GM12878 (cell line): ENCODE results near the gene TMEM201. TPM values are rescaled to one million over a fixed set of nuclear protein-coding genes. Genes with fewer than 3 reads are reported as not detected.

Experiments used
- ATAC-seq: fragments of 200-7000 bp; cut with Tn5 transposase; 3 replicates; pipeline ENCODE4 v1.9.1; 2020; ENCODE audit warnings: mild to moderate bottlenecking, moderate library complexity
- BruUV-seq: library from RNA; stranded (reverse); fragments of 400-500 nt; replicated peaks from 2 replicates; lab custom pipeline; 2021; lab: Mats Ljungman, UMichigan
- CTCF ChIA-PET: fragments of 300-600 bp; sonication (Branson Sonifier 250); formaldehyde crosslinking; extraction: SDS; loops from one replicate; lab custom pipeline; 2021; ENCODE audit warnings: inconsistent platforms; lab: Yijun Ruan, JAX
- POLR2A ChIA-PET: fragments of 350-600 bp; formaldehyde crosslinking; extraction: SDS; loops from one replicate; lab custom pipeline; 2021; ENCODE audit warnings: inconsistent platforms; lab: Charles Lee
- RAD21 ChIA-PET: fragments of 300-600 bp; sonication (Branson Sonifier 250); formaldehyde crosslinking; loops from one replicate; lab custom pipeline; 2023; ENCODE audit warnings: antibody characterized with exemption; ENCODE audit not compliant: unreplicated experiment; lab: Charles Lee
- SMC1A ChIA-PET: fragments of 300-600 bp; sonication (Branson Sonifier 250); formaldehyde crosslinking; loops from one replicate; lab custom pipeline; 2023; ENCODE audit not compliant: unreplicated experiment, uncharacterized antibody; lab: Charles Lee
- DNase-seq: peaks from one replicate; pipeline ENCODE4 v3.0.0-alpha.2; 2011; ENCODE audit warnings: low read depth, low spot score
- FAIRE-seq: peaks from 3 replicates; lab custom pipeline; 2011; peaks lifted over from hg19 to GRCh38; lab: Jason Lieb, UNC
- H2AFZ ChIP-seq: 2 replicates; pipeline ENCODE4 v1.6.0; 2011; ENCODE audit warnings: low read depth, low read length, control low read depth; ENCODE audit not compliant: control insufficient read depth
- H3K27ac ChIP-seq: 2 replicates; pipeline ENCODE4 v1.5.1; 2011; ENCODE audit warnings: control low read depth; ENCODE audit not compliant: control insufficient read depth, insufficient read depth
- H3K27me3 ChIP-seq, 2 experiments: replicated peaks in 1 of 2; 2 replicates each; pipeline versions ENCODE4 v1.6.0 to v1.6.1; 2011; ENCODE audit warnings: low read length in 1 of 2; ENCODE audit not compliant: control insufficient read depth in 2 of 2, insufficient read depth in 2 of 2
- H3K36me3 ChIP-seq, 2 experiments: 2 replicates each; pipeline ENCODE4 v1.5.1; 2011; ENCODE audit warnings: low read length in 1 of 2; ENCODE audit not compliant: control insufficient read depth in 2 of 2, insufficient read depth in 2 of 2
- H3K4me1 ChIP-seq: 2 replicates; pipeline ENCODE4 v1.6.1; 2011; ENCODE audit warnings: mild to moderate bottlenecking, low read length, moderate library complexity, mixed read lengths; ENCODE audit not compliant: control insufficient read depth, insufficient read depth
- H3K4me2 ChIP-seq: 2 replicates; pipeline ENCODE4 v1.6.0; 2011; ENCODE audit warnings: control low read depth; ENCODE audit not compliant: control insufficient read depth, insufficient read depth
- H3K4me3 ChIP-seq: fragments of 200-600 bp; sonication (generic); 2 replicates; pipeline ENCODE4 v1.5.1; 2016
- H3K79me2 ChIP-seq: 2 replicates; pipeline ENCODE4 v1.6.0; 2011; ENCODE audit warnings: low read length; ENCODE audit not compliant: control insufficient read depth, insufficient read depth
- H3K9ac ChIP-seq: 2 replicates; pipeline ENCODE4 v1.8.0; 2011; ENCODE audit warnings: low read length, control low read depth, mixed read lengths; ENCODE audit not compliant: control insufficient read depth, insufficient read depth
- H3K9me3 ChIP-seq: replicated peaks from 3 replicates; pipeline ENCODE4 v1.5.1; 2011; ENCODE audit warnings: mild to moderate bottlenecking, low read length; ENCODE audit not compliant: control insufficient read depth, insufficient read depth
- H4K20me1 ChIP-seq: 2 replicates; pipeline ENCODE4 v1.6.0; 2011; ENCODE audit not compliant: control insufficient read depth, insufficient read depth
- BCL11A ChIP-seq: IDR thresholded peaks from 2 replicates; pipeline ENCODE4 v1.6.1; 2011; ENCODE audit warnings: low read depth, low read length
- BRCA1 ChIP-seq: IDR thresholded peaks from 2 replicates; pipeline ENCODE4 v1.6.1; 2011; ENCODE audit warnings: low read depth, low read length, improper control_type of control experiment
- CHD4 ChIP-seq: fragments of 200-600 bp; sonication (generic); IDR thresholded peaks from 2 replicates; pipeline ENCODE4 v1.6.1; 2016; ENCODE audit warnings: mild to moderate bottlenecking
- CREB1 ChIP-seq: IDR thresholded peaks from 2 replicates; pipeline ENCODE4 v1.6.1; 2012; ENCODE audit warnings: low read depth, mild to moderate bottlenecking, inconsistent platforms
- E2F8 ChIP-seq: fragments of 450-650 bp; IDR thresholded peaks from 2 replicates; pipeline ENCODE4 v1.6.1; 2018; ENCODE audit warnings: mild to moderate bottlenecking, low read depth, moderate library complexity; ENCODE audit not compliant: partially characterized antibody
- IRF3 ChIP-seq: fragments of 450-650 bp; IDR thresholded peaks from 2 replicates; pipeline ENCODE4 v1.6.1; 2014; ENCODE audit warnings: mild to moderate bottlenecking
- RFX5 ChIP-seq: IDR thresholded peaks from 2 replicates; pipeline ENCODE4 v1.6.1; 2011; ENCODE audit warnings: low read depth, low read length, improper control_type of control experiment
- SMARCA5 ChIP-seq: fragments of 450-650 bp; IDR thresholded peaks from 2 replicates; pipeline ENCODE4 v1.6.1; 2017; ENCODE audit warnings: mild to moderate bottlenecking
- TARDBP ChIP-seq: IDR thresholded peaks from 2 replicates; pipeline ENCODE4 v1.6.1; 2016; ENCODE audit warnings: borderline replicate concordance
- TCF3 ChIP-seq: IDR thresholded peaks from 2 replicates; pipeline ENCODE4 v1.6.1; 2012; ENCODE audit warnings: low read depth, mild to moderate bottlenecking, low read length, borderline replicate concordance; ENCODE audit not compliant: insufficient read depth
- ZNF217 ChIP-seq: fragments of 450-650 bp; IDR thresholded peaks from 2 replicates; pipeline ENCODE4 v1.6.1; 2017; ENCODE audit warnings: antibody characterized with exemption, mild to moderate bottlenecking
- WGBS: methylation state at CpG from one replicate; pipeline ENCODE4 v1.1.6; 2016; ENCODE audit warnings: low lambda C conversion rate; ENCODE audit not compliant: insufficient replicate concordance, insufficient coverage; ENCODE audit errors: missing lambda C conversion rate; 5-methylcytosine and 5-hydroxymethylcytosine counted together
- in situ Hi-C: fragments of 300-500 bp; cut with MboI; formaldehyde crosslinking; loops from 9 replicates; pipeline ENCODE4 v1.14.3; 2018; ENCODE audit warnings: mixed read lengths
- intact Hi-C: fragments of 100-400 bp; cut with micrococcal nuclease; formaldehyde crosslinking; loops from one replicate; pipeline ENCODE4 v1.14.2; 2022; ENCODE audit not compliant: unreplicated experiment
- polyA plus RNA-seq, 11 experiments: library from polyadenylated mRNA; depleted of rRNA in 4 of 11; unstranded in 6 of 11; stranded (reverse) in 5 of 11; fragments of >200 nt; fragmentation: Nextera tagmentation in 4 of 11; fragmentation: Illumina TruSeq in 1 of 11; extraction: Ambion mirVana in 4 of 11; extraction: Trizol in 1 of 11; gene quantifications; 1 replicate in 1 of 11; 2 replicates in 10 of 11; pipeline versions ENCODE4 v1.2.1 to v1.2.3, GENCODE V29; 2011 to 2016; ENCODE audit warnings: inconsistent platforms in 2 of 11, missing spikeins in 2 of 11, low read depth in 1 of 11
- total RNA-seq, 4 experiments: library from RNA; depleted of rRNA in 3 of 4; stranded (reverse); fragments of >200 nt in 3 of 4; fragmentation: Illumina TruSeq in 1 of 4; extraction: Trizol in 1 of 4; gene quantifications; 2 replicates each; pipeline versions ENCODE4 v1.2.1 to v1.2.3, GENCODE V29; 2013 to 2021

Gene TMEM201
- total and polyA plus RNA-seq, 10 of the 15 experiments (the other 5 are each of a cell fraction or from before 2014, with no cell fraction given), result 0.13 to 26.6 (median 6.1) TPM

GRCh38 chr1:9595156-9595967 lies 6.7 kb downstream of the TMEM201 start:
- DNase-seq, result no peak
- Histone ChIP-seq H2AFZ (no peak overlapping the region), H3K27ac (no peak overlapping the region), H3K4me3 (no peak overlapping the region), H3K36me3 (peaks cover 10 to 16% of the 10 kb centered on the region in 2 experiments; a peak in 3 of 4 replicates), H3K9me3 (no peaks in the 10 kb centered on the region), H3K9ac (no peak overlapping the region), H4K20me1 (peaks cover 3% of the 10 kb centered on the region; the same call in 1 of the 2 replicates), H3K27me3 (no peaks in the 10 kb centered on the region), H3K4me2 (no peak overlapping the region), H3K79me2 (peaks cover 40% of the 10 kb centered on the region), H3K4me1 (peaks cover 21% of the 10 kb centered on the region)
- ChIA-PET RAD21 (no interaction called here), POLR2A (interaction anchor here (0.5 kb wide), 1 partner anchor 33 kb away, joined by 10 read pairs; no protein-coding TSS in a partner anchor), SMC1A (no interaction called here), CTCF (interaction anchor here (0.9 to 1.0 kb wide), 2 partner anchors 13 to 20 kb away, joined by 3 read pairs; no protein-coding TSS in a partner anchor)
- 84% methylated on average over 17 of the region's 17 CpGs for WGBS
- in situ Hi-C loops, result no loop called here
- no peak for ATAC-seq
- FAIRE-seq, result no peak
- no TSS peak for BruUV-seq
- intact Hi-C loops, result no loop called here
- TF ChIP-seq IRF3, result no peak
- TF ChIP-seq TARDBP, result no peak
- no peak for TF ChIP-seq SMARCA5
- TF ChIP-seq, all 136 proteins: peak for 0

- SMC1A ChIA-PET, result no interaction called here
- H3K4me3 ChIP-seq, result no peak overlapping the region
- no peaks in the 10 kb centered on the region for H3K27me3 ChIP-seq
- H3K79me2 ChIP-seq, result peaks cover 34% of the 10 kb centered on the region
- DNase-seq (no peak), FAIRE-seq (no peak), ATAC-seq (no peak)
- no peaks in the 10 kb centered on the region for H3K9me3 ChIP-seq
- H3K36me3 ChIP-seq, result peaks cover 10 to 19% of the 10 kb centered on the region in 2 experiments; a peak in 3 of 4 replicates
- RAD21 ChIA-PET, result no interaction called here
- POLR2A ChIA-PET, result interaction anchor here (0.5 kb wide), 1 partner anchor 34 kb away, joined by 10 read pairs; no protein-coding TSS in a partner anchor
- whole genome bisulfite sequencing, result 95% methylated on average over 12 of the region's 12 CpGs
- intact Hi-C loops (no loop called here), in situ Hi-C loops (no loop called here)
- H3K9ac ChIP-seq, result no peak overlapping the region
- peaks cover 3% of the 10 kb centered on the region; the same call in 1 of the 2 replicates for H4K20me1 ChIP-seq
- no TSS peak for BruUV-seq
- H3K27ac ChIP-seq, result no peak overlapping the region
- no peak overlapping the region for H2AFZ ChIP-seq
- peaks cover 15% of the 10 kb centered on the region for H3K4me1 ChIP-seq
- CTCF ChIA-PET, result interaction anchor here (0.9 kb wide), 1 partner anchor 13 kb away, joined by 3 read pairs; no protein-coding TSS in a partner anchor
- H3K4me2 ChIP-seq, result no peak overlapping the region
- no peak for TF ChIP-seq RFX5
- no peak for TF ChIP-seq BRCA1
- no peak for TF ChIP-seq ZNF217
- TF ChIP-seq TCF3, result no peak
- TF ChIP-seq E2F8, result no peak
- no peak for TF ChIP-seq IRF3
- no peak for TF ChIP-seq CREB1
- no peak for TF ChIP-seq BCL11A
- no peak for TF ChIP-seq CHD4
Measured at GRCh38 chr1:9595968-9596340, 7.2 kb downstream of the TMEM201 start.
